KMS-11 (cell line): ENCODE data around the gene GPN1.

Source experiments
- H2AFZ ChIP-seq: fragments of 200-600 bp; sonication (generic); 2 replicates; pipeline ENCODE4 v1.6.1; 2016; ENCODE audit warnings: antibody characterized with exemption, mixed run types, low read depth
- H3K27ac ChIP-seq: fragments of 200-600 bp; sonication (generic); 2 replicates; pipeline ENCODE4 v1.6.1; 2016; ENCODE audit warnings: mild to moderate bottlenecking, mixed run types
- H3K27me3 ChIP-seq: fragments of 200-600 bp; sonication (generic); 2 replicates; pipeline ENCODE4 v1.6.1; 2017; ENCODE audit warnings: mild to moderate bottlenecking, low read depth, mixed run types, moderate library complexity; ENCODE audit not compliant: insufficient read depth
- H3K36me3 ChIP-seq: fragments of 200-600 bp; sonication (generic); 2 replicates; pipeline ENCODE4 v1.6.1; 2017; ENCODE audit warnings: mild to moderate bottlenecking, mixed run types; ENCODE audit not compliant: insufficient read depth
- H3K4me1 ChIP-seq: fragments of 200-600 bp; sonication (generic); 2 replicates; pipeline ENCODE4 v1.6.1; 2016; ENCODE audit warnings: mild to moderate bottlenecking, low read depth, mixed run types; ENCODE audit not compliant: poor library complexity, severe bottlenecking
- H3K4me2 ChIP-seq: fragments of 200-600 bp; sonication (generic); 2 replicates; pipeline ENCODE4 v1.7.0; 2016; ENCODE audit warnings: mild to moderate bottlenecking, mixed run types
- H3K4me3 ChIP-seq: fragments of 200-600 bp; sonication (generic); IDR thresholded peaks from 2 replicates; pipeline ENCODE4 v1.6.1; 2017; ENCODE audit warnings: low read depth, low read length, mixed read lengths; ENCODE audit not compliant: insufficient read depth
- H3K79me2 ChIP-seq: fragments of 200-600 bp; sonication (generic); 2 replicates; pipeline ENCODE4 v1.6.1; 2016; ENCODE audit warnings: low read depth, mixed run types; ENCODE audit not compliant: insufficient read depth
- H3K9ac ChIP-seq: fragments of 200-600 bp; sonication (generic); 2 replicates; pipeline ENCODE4 v1.6.1; 2016; ENCODE audit warnings: mild to moderate bottlenecking, mixed run types
- H4K20me1 ChIP-seq: fragments of 200-600 bp; sonication (generic); 2 replicates; pipeline ENCODE4 v1.6.1; 2016; ENCODE audit warnings: mild to moderate bottlenecking, mixed run types; ENCODE audit not compliant: insufficient read depth
- CTCF ChIP-seq: fragments of 200-600 bp; sonication (generic); conservative IDR thresholded peaks from 2 replicates; pipeline ENCODE4 v1.6.1; 2017; ENCODE audit warnings: low read depth, mild to moderate bottlenecking, antibody characterized with exemption, low read length, moderate library complexity, mixed read lengths

GPN1 gene

GRCh38 chr2:27583390-27583915, 45.4 kb upstream of the GPN1 start:
- no peak for TF ChIP-seq CTCF
- Histone ChIP-seq H4K20me1 (no peaks in the 10 kb centered on the region; the same call in 1 of the 2 replicates), H3K4me1 (peaks cover 26% of the 10 kb centered on the region), H3K9ac (peak overlapping the region; percentile 51), H3K79me2 (peaks cover 54% of the 10 kb centered on the region), H3K4me3 (peak overlapping the region; percentile 95), H3K27me3 (no peaks in the 10 kb centered on the region), H3K36me3 (no peaks in the 10 kb centered on the region), H3K27ac (peak overlapping the region; percentile 34), H2AFZ (peak overlapping the region; percentile 83), H3K4me2 (peak overlapping the region; percentile 50)

- Histone ChIP-seq H3K36me3 (no peaks in the 10 kb centered on the region), H3K4me1 (peaks cover 26% of the 10 kb centered on the region), H3K9ac (no peak overlapping the region), H3K4me2 (peak overlapping the region; percentile 50), H3K27me3 (no peaks in the 10 kb centered on the region), H3K4me3 (no peak overlapping the region), H3K79me2 (peaks cover 65% of the 10 kb centered on the region), H2AFZ (no peak overlapping the region), H3K27ac (no peak overlapping the region), H4K20me1 (no peaks in the 10 kb centered on the region; the same call in 1 of the 2 replicates)
- no peak for TF ChIP-seq CTCF
Observed at GRCh38 chr2:27584597-27584996, 44.3 kb upstream of the GPN1 start.

GRCh38 chr2:27587025-27587424, 41.8 kb upstream of the GPN1 start:
- Histone ChIP-seq H2AFZ (no peak overlapping the region), H3K79me2 (peaks cover 88% of the 10 kb centered on the region), H3K4me1 (peaks cover 29% of the 10 kb centered on the region), H3K4me2 (no peak overlapping the region), H4K20me1 (no peaks in the 10 kb centered on the region; the same call in 1 of the 2 replicates), H3K36me3 (no peaks in the 10 kb centered on the region), H3K27ac (no peak overlapping the region), H3K9ac (no peak overlapping the region), H3K4me3 (no peak overlapping the region), H3K27me3 (no peaks in the 10 kb centered on the region)
- no peak for TF ChIP-seq CTCF

GRCh38 chr2:27588308-27588707, 40.5 kb upstream of the GPN1 start:
- Histone ChIP-seq H3K79me2 (peaks cover 96% of the 10 kb centered on the region), H3K27me3 (no peaks in the 10 kb centered on the region), H2AFZ (no peak overlapping the region), H3K27ac (no peak overlapping the region), H3K36me3 (no peaks in the 10 kb centered on the region), H3K4me2 (no peak overlapping the region), H3K4me1 (peaks cover 23% of the 10 kb centered on the region), H3K4me3 (no peak overlapping the region), H3K9ac (no peak overlapping the region), H4K20me1 (no peaks in the 10 kb centered on the region; the same call in 1 of the 2 replicates)
- no peak for TF ChIP-seq CTCF
